HEK293T (cell line): ENCODE data around the gene S100A9.

Experiments
- ARNT ChIP-seq: fragments of 450-650 bp; IDR thresholded peaks from 2 replicates; pipeline ENCODE4 v1.6.1; 2017; ENCODE audit warnings: mild to moderate bottlenecking
- BHLHE40 ChIP-seq: fragments of 450-650 bp; IDR thresholded peaks from 2 replicates; pipeline ENCODE4 v1.6.1; 2016; ENCODE audit warnings: mild to moderate bottlenecking, moderate library complexity, borderline replicate concordance
- CTBP1 ChIP-seq: fragments of 450-650 bp; IDR thresholded peaks from 2 replicates; pipeline ENCODE4 v1.6.1; 2016; ENCODE audit warnings: borderline replicate concordance
- ELF4 ChIP-seq: fragments of 450-650 bp; IDR thresholded peaks from 2 replicates; pipeline ENCODE4 v1.6.1; 2017; ENCODE audit warnings: antibody characterized with exemption
- FOXA1 ChIP-seq: fragments of 450-650 bp; IDR thresholded peaks from 2 replicates; pipeline ENCODE4 v1.6.1; 2016; ENCODE audit warnings: mild to moderate bottlenecking
- FOXK2 ChIP-seq: fragments of 450-650 bp; IDR thresholded peaks from 2 replicates; pipeline ENCODE4 v1.6.1; 2016; ENCODE audit warnings: mild to moderate bottlenecking
- FOXM1 ChIP-seq: fragments of 450-650 bp; IDR thresholded peaks from 2 replicates; pipeline ENCODE4 v1.6.1; 2017; ENCODE audit warnings: mild to moderate bottlenecking, borderline replicate concordance
- HDGF ChIP-seq: fragments of 450-650 bp; IDR thresholded peaks from 2 replicates; pipeline ENCODE4 v1.6.1; 2017; ENCODE audit warnings: antibody characterized with exemption, borderline replicate concordance
- LEF1 ChIP-seq: fragments of 450-650 bp; IDR thresholded peaks from 2 replicates; pipeline ENCODE4 v1.6.1; 2017; ENCODE audit warnings: mild to moderate bottlenecking, borderline replicate concordance
- NFRKB ChIP-seq: fragments of 450-650 bp; IDR thresholded peaks from 2 replicates; pipeline ENCODE4 v1.6.1; 2016; ENCODE audit warnings: mild to moderate bottlenecking, moderate library complexity
- PKNOX1 ChIP-seq: fragments of 450-650 bp; IDR thresholded peaks from 2 replicates; pipeline ENCODE4 v1.6.1; 2016
- SP1 ChIP-seq: fragments of 450-650 bp; IDR thresholded peaks from 2 replicates; pipeline ENCODE4 v1.6.1; 2017
- SUZ12 ChIP-seq: fragments of 450-650 bp; IDR thresholded peaks from 2 replicates; pipeline ENCODE4 v1.6.1; 2016; ENCODE audit warnings: mild to moderate bottlenecking
- ZNF384 ChIP-seq: fragments of 450-650 bp; IDR thresholded peaks from 2 replicates; pipeline ENCODE4 v1.6.1; 2016

DNA sequence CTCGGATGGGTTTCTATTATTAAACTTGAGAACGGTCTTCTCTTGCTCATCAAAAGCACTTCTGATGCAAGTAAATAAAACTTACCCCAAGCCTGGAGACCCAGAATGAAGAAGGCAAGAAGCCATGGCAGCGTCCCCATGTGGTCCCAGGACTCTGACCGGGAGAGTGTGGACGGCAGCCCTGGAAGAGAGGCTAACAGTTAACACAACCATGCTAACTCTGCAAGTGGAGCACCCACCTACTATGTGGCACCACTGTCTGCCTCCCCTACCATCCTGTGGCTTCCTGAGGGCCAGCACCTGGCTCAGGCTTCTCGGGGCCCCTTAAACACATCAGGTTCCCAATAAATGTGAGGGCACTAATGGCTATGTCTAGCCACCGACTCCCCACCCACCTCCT is 47.1 kb upstream of the S100A9 start:
- no peak for TF ChIP-seq ELF4
- TF ChIP-seq FOXK2: no peak
- no peak for TF ChIP-seq LEF1
- no peak for TF ChIP-seq SP1
- TF ChIP-seq HDGF: no peak
- TF ChIP-seq NFRKB: no peak
- no peak for TF ChIP-seq ARNT
- TF ChIP-seq PKNOX1: no peak
- no peak for TF ChIP-seq SUZ12
- TF ChIP-seq FOXA1: no peak
- TF ChIP-seq BHLHE40: no peak
- no peak for TF ChIP-seq ZNF384
- TF ChIP-seq FOXM1: no peak
- no peak for TF ChIP-seq CTBP1
